Measurements from ENCODE around the gene BLOC1S1. TPM values are rescaled to one million over a fixed set of nuclear protein-coding genes. Genes with fewer than 3 reads are reported as not detected.

BLOC1S1 gene
- total and polyA plus RNA-seq, 12 donors, result 180 to 1,005 (median 227) TPM

DNA sequence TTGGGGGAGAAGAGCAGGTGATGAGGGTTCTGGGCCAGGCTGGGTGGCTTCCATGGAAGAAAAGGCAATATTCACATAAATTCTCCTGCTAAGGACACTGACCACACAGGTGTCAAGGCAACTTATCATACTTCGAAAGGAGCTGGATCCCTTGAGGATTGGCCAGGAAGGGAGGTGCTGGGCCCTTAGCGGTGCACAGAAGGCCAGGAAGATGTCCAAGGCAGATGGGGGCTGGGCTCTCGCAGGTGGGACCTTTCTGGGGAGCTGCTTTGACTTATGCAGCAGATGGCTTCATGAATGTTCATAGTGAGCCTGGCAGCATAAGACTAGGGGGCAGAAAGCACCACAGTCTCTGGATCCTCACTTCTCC, 9.1 kb downstream of the BLOC1S1 start:
- DNase-seq, result no peak
- TF ChIP-seq, protein P1, sequence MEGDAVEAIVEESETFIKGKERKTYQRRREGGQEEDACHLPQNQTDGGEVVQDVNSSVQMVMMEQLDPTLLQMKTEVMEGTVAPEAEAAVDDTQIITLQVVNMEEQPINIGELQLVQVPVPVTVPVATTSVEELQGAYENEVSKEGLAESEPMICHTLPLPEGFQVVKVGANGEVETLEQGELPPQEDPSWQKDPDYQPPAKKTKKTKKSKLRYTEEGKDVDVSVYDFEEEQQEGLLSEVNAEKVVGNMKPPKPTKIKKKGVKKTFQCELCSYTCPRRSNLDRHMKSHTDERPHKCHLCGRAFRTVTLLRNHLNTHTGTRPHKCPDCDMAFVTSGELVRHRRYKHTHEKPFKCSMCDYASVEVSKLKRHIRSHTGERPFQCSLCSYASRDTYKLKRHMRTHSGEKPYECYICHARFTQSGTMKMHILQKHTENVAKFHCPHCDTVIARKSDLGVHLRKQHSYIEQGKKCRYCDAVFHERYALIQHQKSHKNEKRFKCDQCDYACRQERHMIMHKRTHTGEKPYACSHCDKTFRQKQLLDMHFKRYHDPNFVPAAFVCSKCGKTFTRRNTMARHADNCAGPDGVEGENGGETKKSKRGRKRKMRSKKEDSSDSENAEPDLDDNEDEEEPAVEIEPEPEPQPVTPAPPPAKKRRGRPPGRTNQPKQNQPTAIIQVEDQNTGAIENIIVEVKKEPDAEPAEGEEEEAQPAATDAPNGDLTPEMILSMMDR (IDR thresholded peaks at IDR 0.05), result peak in 1 of 6 experiments; percentile 8
- TF ChIP-seq POLR2A (IDR thresholded peaks at IDR 0.05), result no peak
- peak overlapping the region in 1 of 5 donors; percentile 11 for H3K27ac ChIP-seq
- intact Hi-C loops (cut with DNase I), result no loop called here
- H3K9me3 ChIP-seq (replicated peaks in 1 of 3), result no peaks in the 10 kb centered on the region
- no peak overlapping the region for H3K4me3 ChIP-seq
- WGBS, 4 donors, result 47 to 67% (median 55%) methylated on average over 1 to 3 of the region's 3 CpGs
- H3K36me3 ChIP-seq (replicated peaks in 1 of 2), result peaks cover 0 to 46% of the 10 kb centered on the region in 2 donors
- no peaks in the 10 kb centered on the region for H3K27me3 ChIP-seq
- H3K4me1 ChIP-seq (replicated peaks in 1 of 2), result peaks cover 17 to 26% of the 10 kb centered on the region in 2 donors

DNA sequence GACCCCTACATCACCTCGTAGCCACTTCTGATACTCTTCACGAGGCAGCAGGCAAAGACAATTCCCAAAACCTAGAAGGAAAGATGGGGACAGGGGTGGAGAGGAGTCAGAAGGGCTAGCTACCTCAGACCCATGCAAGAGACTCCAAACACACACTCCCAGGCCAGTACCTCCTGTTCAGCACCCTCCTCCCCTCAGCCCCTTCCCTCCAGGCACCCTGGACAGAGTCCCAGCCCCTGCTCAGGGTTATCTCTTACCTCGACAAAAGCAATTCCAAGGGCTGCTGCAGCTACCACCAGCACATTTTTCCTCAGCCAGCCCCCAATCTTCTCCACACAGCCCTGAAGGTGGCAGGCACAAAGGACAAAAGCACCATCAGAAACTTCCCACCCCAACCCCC, 9.7 kb downstream of the BLOC1S1 start:
- TF ChIP-seq, protein P1 (IDR thresholded peaks at IDR 0.05), result no peak
- TF ChIP-seq POLR2A (IDR thresholded peaks at IDR 0.05), result no peak
- peak in 1 of 7 donors; percentile 14 for DNase-seq
- intact Hi-C loops (cut with DNase I), result no loop called here

GRCh38 chr12:55726971-55727370, 11.1 kb downstream of the BLOC1S1 start:
- H3K27me3 ChIP-seq, result no peaks in the 10 kb centered on the region
- intact Hi-C loops (cut with DNase I), result no loop called here
- 43 to 59% (median 44%) methylated on average over 3 to 10 of the region's 10 CpGs for WGBS, 4 donors
- H3K36me3 ChIP-seq (replicated peaks in 1 of 2), result peaks cover 0 to 46% of the 10 kb centered on the region in 2 donors
- no peak for DNase-seq
- peak overlapping the region in 2 of 4 donors; percentile 73 to 81 for H3K4me3 ChIP-seq
- peaks cover 25 to 33% of the 10 kb centered on the region in 2 donors for H3K4me1 ChIP-seq (replicated peaks in 1 of 2)
- no peaks in the 10 kb centered on the region for H3K9me3 ChIP-seq (replicated peaks in 1 of 3)
- TF ChIP-seq, protein P1 (IDR thresholded peaks at IDR 0.05), result no peak
- no peak for TF ChIP-seq POLR2A (IDR thresholded peaks at IDR 0.05)
- peak overlapping the region; percentile 97 to 100 (median 100) for H3K27ac ChIP-seq

More for the DNA sequence above, 9.7 kb downstream of the BLOC1S1 start:
- H3K27me3 ChIP-seq, result no peaks in the 10 kb centered on the region
- H3K9me3 ChIP-seq (replicated peaks in 1 of 3), result no peaks in the 10 kb centered on the region
- H3K4me1 ChIP-seq (replicated peaks in 1 of 2), result peaks cover 23 to 32% of the 10 kb centered on the region in 2 donors
- 54 to 68% (median 58%) methylated on average over 3 of the region's 3 CpGs for WGBS, 4 donors
- H3K27ac ChIP-seq, result peak overlapping the region in 2 of 5 donors; percentile 11 to 13
- H3K36me3 ChIP-seq (replicated peaks in 1 of 2), result peaks cover 0 to 46% of the 10 kb centered on the region in 2 donors
- H3K4me3 ChIP-seq, result no peak overlapping the region

- no peaks in the 10 kb centered on the region for H3K27me3 ChIP-seq
- peak overlapping the region; percentile 73 to 94 (median 81) for H3K4me3 ChIP-seq
- TF ChIP-seq, protein P1 (IDR thresholded peaks at IDR 0.05), result no peak
- peak in 1 of 2 donors; percentile 41 for TF ChIP-seq POLR2A (IDR thresholded peaks at IDR 0.05)
- peak; percentile 73 to 90 (median 87) for DNase-seq
- H3K27ac ChIP-seq, result peak overlapping the region; percentile 97 to 100 (median 100)
- intact Hi-C loops (cut with DNase I), result no loop called here
- peaks cover 25 to 33% of the 10 kb centered on the region in 2 donors for H3K4me1 ChIP-seq (replicated peaks in 1 of 2)
- WGBS, 4 donors, result 3 to 8% (median 7%) methylated on average over 7 to 9 of the region's 9 CpGs
- H3K36me3 ChIP-seq (replicated peaks in 1 of 2), result peaks cover 0 to 44% of the 10 kb centered on the region in 2 donors
- H3K9me3 ChIP-seq (replicated peaks in 1 of 3), result no peaks in the 10 kb centered on the region
Measured at GRCh38 chr12:55727643-55728185, 11.9 kb downstream of the BLOC1S1 start.
